ENCODE data around the gene MED29. TPM values are rescaled to one million over a fixed set of nuclear protein-coding genes. Genes with fewer than 3 reads are reported as not detected.

Gene MED29
- total RNA-seq, 1 experiment from 2014 or later, result 24.3 TPM

GRCh38 chr19:39427707-39428106 is 36.5 kb downstream of the MED29 start:
- Mint-ChIP-seq H3K27ac (ENCODE audit: low read depth, unreplicated experiment) (no peak overlapping the region), H3K4me3 (ENCODE audit: unreplicated experiment) (no peak overlapping the region), H3K4me1 (ENCODE audit: insufficient read depth, unreplicated experiment) (no peaks in the 10 kb centered on the region), H3K27me3 (ENCODE audit: insufficient read depth, unreplicated experiment) (no peaks in the 10 kb centered on the region), H3K9me3 (ENCODE audit: unreplicated experiment) (no peaks in the 10 kb centered on the region), H3K36me3 (ENCODE audit: insufficient read depth, unreplicated experiment) (peaks cover 28% of the 10 kb centered on the region)
- CTCF ChIA-PET, result interaction anchor here (0.6 to 1.7 kb wide), 5 partner anchors 11 to 788 kb away, joined by 3 to 6 read pairs (median 3); partner anchors contain the start of gene PLEKHG2
- no peak for DNase-seq (ENCODE audit: unreplicated experiment)
- BruUV-seq (replicated peaks), result no TSS peak
- TF ChIP-seq, protein P1, sequence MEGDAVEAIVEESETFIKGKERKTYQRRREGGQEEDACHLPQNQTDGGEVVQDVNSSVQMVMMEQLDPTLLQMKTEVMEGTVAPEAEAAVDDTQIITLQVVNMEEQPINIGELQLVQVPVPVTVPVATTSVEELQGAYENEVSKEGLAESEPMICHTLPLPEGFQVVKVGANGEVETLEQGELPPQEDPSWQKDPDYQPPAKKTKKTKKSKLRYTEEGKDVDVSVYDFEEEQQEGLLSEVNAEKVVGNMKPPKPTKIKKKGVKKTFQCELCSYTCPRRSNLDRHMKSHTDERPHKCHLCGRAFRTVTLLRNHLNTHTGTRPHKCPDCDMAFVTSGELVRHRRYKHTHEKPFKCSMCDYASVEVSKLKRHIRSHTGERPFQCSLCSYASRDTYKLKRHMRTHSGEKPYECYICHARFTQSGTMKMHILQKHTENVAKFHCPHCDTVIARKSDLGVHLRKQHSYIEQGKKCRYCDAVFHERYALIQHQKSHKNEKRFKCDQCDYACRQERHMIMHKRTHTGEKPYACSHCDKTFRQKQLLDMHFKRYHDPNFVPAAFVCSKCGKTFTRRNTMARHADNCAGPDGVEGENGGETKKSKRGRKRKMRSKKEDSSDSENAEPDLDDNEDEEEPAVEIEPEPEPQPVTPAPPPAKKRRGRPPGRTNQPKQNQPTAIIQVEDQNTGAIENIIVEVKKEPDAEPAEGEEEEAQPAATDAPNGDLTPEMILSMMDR (IDR thresholded peaks at IDR 0.05; ENCODE audit: unreplicated experiment), result no peak
- intact Hi-C loops (cut with micrococcal nuclease), result no loop called here
- POLR2A ChIA-PET, result interaction anchor here (0.7 to 3.4 kb wide), 4 partner anchors 8 to 27 kb away, joined by 3 to 35 read pairs (median 4); partner anchors contain the start of genes PLEKHG2, RPS16 and ZFP36

DNA sequence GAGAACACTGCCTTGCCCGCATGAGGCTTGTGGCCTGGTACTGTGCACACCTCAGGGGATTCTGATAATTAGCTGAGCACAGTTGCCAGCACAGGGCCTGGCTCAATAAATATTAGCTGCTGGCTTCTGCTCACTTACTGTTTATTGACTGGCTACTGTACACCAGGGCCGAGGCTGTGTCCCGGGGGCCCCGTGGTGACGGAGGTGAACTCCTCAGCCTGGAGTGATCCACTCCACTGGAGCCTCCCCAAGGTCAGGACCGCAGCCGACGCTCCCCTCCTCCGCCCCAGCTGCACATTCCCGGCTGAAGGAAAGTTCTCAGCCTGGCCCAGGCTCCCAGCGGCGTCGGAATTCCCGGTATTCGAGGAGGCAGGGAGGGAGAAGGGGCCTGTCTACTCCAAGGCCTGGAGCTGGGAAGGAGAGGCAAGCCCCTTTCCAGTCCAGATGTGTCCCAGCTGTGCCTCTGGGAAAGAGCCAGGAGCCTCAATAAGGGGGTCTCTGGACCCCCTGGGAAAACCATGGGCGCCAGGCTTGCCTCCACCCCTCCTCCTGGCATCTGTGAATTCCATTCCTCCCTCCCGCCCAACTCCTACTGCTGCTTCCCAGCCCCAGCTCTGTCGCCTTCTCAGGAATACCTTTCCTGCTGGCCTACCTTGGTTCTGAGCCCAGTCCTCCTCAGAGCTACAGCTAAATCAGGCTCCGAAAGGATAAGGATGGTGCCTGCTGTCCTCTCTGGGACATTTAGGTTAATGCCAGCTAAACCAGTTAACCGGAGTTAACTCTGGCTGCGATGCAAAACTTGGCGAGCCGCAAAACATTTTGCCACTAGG is 37.3 kb downstream of the MED29 start:
- no peak overlapping the region for H3K27ac Mint-ChIP-seq (ENCODE audit: low read depth, unreplicated experiment)
- H3K27me3 Mint-ChIP-seq (ENCODE audit: insufficient read depth, unreplicated experiment), result no peaks in the 10 kb centered on the region
- ChIA-PET POLR2A (interaction anchor here (0.7 to 3.4 kb wide), 4 partner anchors 7 to 30 kb away, joined by 3 to 35 read pairs (median 4); partner anchors contain the start of genes RPS16 and SUPT5H), CTCF (interaction anchor here (0.7 to 1.7 kb wide), 4 partner anchors 9 to 542 kb away, joined by 3 to 6 read pairs (median 4); partner anchors contain the start of gene PLEKHG2)
- BruUV-seq (replicated peaks), result no TSS peak
- peaks cover 36% of the 10 kb centered on the region for H3K36me3 Mint-ChIP-seq (ENCODE audit: insufficient read depth, unreplicated experiment)
- H3K9me3 Mint-ChIP-seq (ENCODE audit: unreplicated experiment), result no peaks in the 10 kb centered on the region
- TF ChIP-seq, protein P1 (IDR thresholded peaks at IDR 0.05; ENCODE audit: unreplicated experiment), result no peak
- no peak for DNase-seq (ENCODE audit: unreplicated experiment)
- no peaks in the 10 kb centered on the region for H3K4me1 Mint-ChIP-seq (ENCODE audit: insufficient read depth, unreplicated experiment)
- H3K4me3 Mint-ChIP-seq (ENCODE audit: unreplicated experiment), result no peak overlapping the region
- intact Hi-C loops (cut with micrococcal nuclease), result no loop called here

GRCh38 chr19:39430675-39431593 is 39.8 kb downstream of the MED29 start:
- DNase-seq (ENCODE audit: unreplicated experiment), result peak; percentile 98
- Mint-ChIP-seq H3K9me3 (ENCODE audit: unreplicated experiment) (no peaks in the 10 kb centered on the region), H3K36me3 (ENCODE audit: insufficient read depth, unreplicated experiment) (peaks cover 61% of the 10 kb centered on the region), H3K27ac (ENCODE audit: low read depth, unreplicated experiment) (peak overlapping the region; percentile 71), H3K4me3 (ENCODE audit: unreplicated experiment) (peak overlapping the region; percentile 38), H3K4me1 (ENCODE audit: insufficient read depth, unreplicated experiment) (no peaks in the 10 kb centered on the region), H3K27me3 (ENCODE audit: insufficient read depth, unreplicated experiment) (no peaks in the 10 kb centered on the region)
- TF ChIP-seq, protein P1 (IDR thresholded peaks at IDR 0.05; ENCODE audit: unreplicated experiment), result no peak
- POLR2A ChIA-PET, result interaction anchor here (0.8 to 5.1 kb wide), 6 partner anchors 14 to 40 kb away, joined by 5 to 42 read pairs (median 8); partner anchors contain the start of genes MED29, PAF1, PLEKHG2 and SUPT5H
- BruUV-seq (replicated peaks), result TSS peak; percentile 49
- intact Hi-C loops (cut with micrococcal nuclease), result loop anchor here (2.0 kb wide), 1 partner anchor 40 kb away; the partner anchor contains the start of genes MED29 and PAF1
- CTCF ChIA-PET, result no interaction called here
